ENCODE data around the gene WRNIP1.

GRCh38 chr6:2795162-2795561 is 30.0 kb downstream of the WRNIP1 start:
- TF ChIP-seq POLR2A (IDR thresholded peaks at IDR 0.05) (no peak), CTCF (IDR thresholded peaks at IDR 0.05) (no peak), POLR2AphosphoS5 (IDR thresholded peaks at IDR 0.05) (no peak)
